ENCODE measurements around the gene PPP2R2B. TPM values are rescaled to one million over a fixed set of nuclear protein-coding genes. Genes with fewer than 3 reads are reported as not detected.

Gene PPP2R2B
- polyA plus RNA-seq, 1 donor (not counting 4 experiments of a cell fraction or from before 2014, with no cell fraction given): 0.33 TPM

GRCh38 chr5:146659961-146660360, 218.6 kb downstream of the PPP2R2B start:
- H3K27me3 ChIP-seq (ENCODE audit: control insufficient read depth, extremely low read depth, insufficient read depth, low read length): no peaks in the 10 kb centered on the region
- no peak overlapping the region for H3K9ac ChIP-seq (ENCODE audit: control insufficient read depth, extremely low read depth, insufficient read depth, low read length)
- H2AFZ ChIP-seq (ENCODE audit: control insufficient read depth, low read length): no peak overlapping the region
- H3K27ac ChIP-seq (ENCODE audit: control insufficient read depth, insufficient read depth, low read length): no peak overlapping the region
- H3K36me3 ChIP-seq (ENCODE audit: control insufficient read depth in 2 of 2, extremely low read depth in 1 of 2, insufficient read depth in 2 of 2, low read length in 2 of 2): no peaks in the 10 kb centered on the region
- no peak for FAIRE-seq
- no peaks in the 10 kb centered on the region for H3K9me1 ChIP-seq (ENCODE audit: control insufficient read depth, extremely low read depth, insufficient read depth, low read length)
- H4K20me1 ChIP-seq (ENCODE audit: control insufficient read depth, extremely low read depth, insufficient read depth, low read length): no peaks in the 10 kb centered on the region
- no peak for TF ChIP-seq EZH2 (IDR thresholded peaks at IDR 0.05; ENCODE audit: low read length)
- TF ChIP-seq CTCF (optimal IDR thresholded peaks at IDR 0.05 in 1 of 3, IDR thresholded peaks at IDR 0.05 in 1 of 3, conservative IDR thresholded peaks at IDR 0.05 in 1 of 3; ENCODE audit: extremely low read depth in 1 of 3, insufficient read depth in 2 of 3, low read length in 3 of 3): no peak
- H3K4me1 ChIP-seq (ENCODE audit: control insufficient read depth, extremely low read depth, insufficient read depth, low read length): no peaks in the 10 kb centered on the region
- H3K79me2 ChIP-seq (ENCODE audit: control insufficient read depth, insufficient read depth, low read length): no peaks in the 10 kb centered on the region
- dilution Hi-C loops (cut with MboI; ENCODE audit: extremely low pct_ligation_motif_present, low sequenced_read_pairs): loop anchor here (25.0 kb wide), 1 partner anchor 302 kb away; no protein-coding TSS in a partner anchor
- no peak for DNase-seq (ENCODE audit: low read depth, low spot score)
- no peaks in the 10 kb centered on the region for H3K9me3 ChIP-seq (ENCODE audit: control insufficient read depth, low read depth, low read length)
- no peak overlapping the region for H3K4me3 ChIP-seq (ENCODE audit: control insufficient read depth in 2 of 3, extremely low read depth in 1 of 3, insufficient read depth in 2 of 3, low read depth in 1 of 3, low read length in 3 of 3)
- no peak overlapping the region for H3K4me2 ChIP-seq (ENCODE audit: control insufficient read depth, extremely low read depth, insufficient read depth, low read depth, low read length)

- Histone ChIP-seq H3K27ac (ENCODE audit: control insufficient read depth, insufficient read depth, low read length) (no peak overlapping the region), H4K20me1 (ENCODE audit: control insufficient read depth, extremely low read depth, insufficient read depth, low read length) (no peaks in the 10 kb centered on the region), H3K9me3 (ENCODE audit: control insufficient read depth, low read depth, low read length) (no peaks in the 10 kb centered on the region), H3K9me1 (ENCODE audit: control insufficient read depth, extremely low read depth, insufficient read depth, low read length) (no peaks in the 10 kb centered on the region), H3K4me2 (ENCODE audit: control insufficient read depth, extremely low read depth, insufficient read depth, low read depth, low read length) (no peak overlapping the region), H2AFZ (ENCODE audit: control insufficient read depth, low read length) (no peak overlapping the region), H3K79me2 (ENCODE audit: control insufficient read depth, insufficient read depth, low read length) (no peaks in the 10 kb centered on the region), H3K4me1 (ENCODE audit: control insufficient read depth, extremely low read depth, insufficient read depth, low read length) (no peaks in the 10 kb centered on the region), H3K36me3 (ENCODE audit: control insufficient read depth in 2 of 2, extremely low read depth in 1 of 2, insufficient read depth in 2 of 2, low read length in 2 of 2) (no peaks in the 10 kb centered on the region), H3K4me3 (ENCODE audit: control insufficient read depth in 2 of 3, extremely low read depth in 1 of 3, insufficient read depth in 2 of 3, low read depth in 1 of 3, low read length in 3 of 3) (no peak overlapping the region), H3K9ac (ENCODE audit: control insufficient read depth, extremely low read depth, insufficient read depth, low read length) (no peak overlapping the region), H3K27me3 (ENCODE audit: control insufficient read depth, extremely low read depth, insufficient read depth, low read length) (no peaks in the 10 kb centered on the region)
- FAIRE-seq: no peak
- dilution Hi-C loops (cut with MboI; ENCODE audit: extremely low pct_ligation_motif_present, low sequenced_read_pairs): loop anchor here (25.0 kb wide), 1 partner anchor 306 kb away; no protein-coding TSS in a partner anchor
- TF ChIP-seq CTCF (optimal IDR thresholded peaks at IDR 0.05 in 1 of 3, IDR thresholded peaks at IDR 0.05 in 1 of 3, conservative IDR thresholded peaks at IDR 0.05 in 1 of 3; ENCODE audit: extremely low read depth in 1 of 3, insufficient read depth in 2 of 3, low read length in 3 of 3) (no peak), EZH2 (IDR thresholded peaks at IDR 0.05; ENCODE audit: low read length) (no peak)
- no peak for DNase-seq (ENCODE audit: low read depth, low spot score)
Measured at GRCh38 chr5:146656703-146657102, 221.9 kb downstream of the PPP2R2B start.
